Astrocyte (in vitro differentiated cells and primary cell): ENCODE results near the gene ATP2C2. TPM values are rescaled to one million over a fixed set of nuclear protein-coding genes. Genes with fewer than 3 reads are reported as not detected.
A peak's percentile ranks its signal among the peaks of the same experiment; 100 is the strongest.

ENCODE experiments used
- DNase-seq: peaks from one replicate; pipeline ENCODE4 v3.0.0-alpha.2; 2010; ENCODE audit warnings: low read depth
- FAIRE-seq: peaks from 2 replicates; lab custom pipeline; 2011; peaks lifted over from hg19 to GRCh38; lab: Jason Lieb, UNC
- H2AFZ ChIP-seq: 2 replicates; pipeline ENCODE4 v1.6.0; 2012; ENCODE audit warnings: low read depth, low read length, inconsistent platforms
- H3K27ac ChIP-seq: 2 replicates; pipeline ENCODE4 v1.5.1; 2011; ENCODE audit warnings: low read depth, low read length, inconsistent platforms
- H3K27me3 ChIP-seq: 2 replicates; pipeline ENCODE4 v1.6.0; 2011; ENCODE audit warnings: low read length, inconsistent platforms; ENCODE audit not compliant: insufficient read depth
- H3K36me3 ChIP-seq: 2 replicates; pipeline ENCODE4 v1.5.1; 2011; ENCODE audit warnings: low read length, inconsistent platforms; ENCODE audit not compliant: insufficient read depth
- H3K4me1 ChIP-seq: 2 replicates; pipeline ENCODE4 v1.5.1; 2011; ENCODE audit warnings: low read length, inconsistent platforms; ENCODE audit not compliant: insufficient read depth
- H3K4me2 ChIP-seq: 2 replicates; pipeline ENCODE4 v1.6.0; 2012; ENCODE audit warnings: low read length, inconsistent platforms
- H3K4me3 ChIP-seq: 2 replicates; pipeline ENCODE4 v1.5.1; 2011; ENCODE audit warnings: low read depth, mild to moderate bottlenecking, low read length, inconsistent platforms; ENCODE audit not compliant: insufficient read depth
- H3K79me2 ChIP-seq: 2 replicates; pipeline ENCODE4 v1.6.0; 2012; ENCODE audit warnings: mild to moderate bottlenecking, low read length, inconsistent platforms; ENCODE audit not compliant: insufficient read depth
- H3K9ac ChIP-seq: 2 replicates; pipeline ENCODE4 v1.6.0; 2012; ENCODE audit warnings: mild to moderate bottlenecking, low read length, inconsistent platforms
- H3K9me3 ChIP-seq: 2 replicates; pipeline ENCODE4 v1.5.1; 2012; ENCODE audit warnings: low read depth, mild to moderate bottlenecking, low read length, inconsistent platforms; ENCODE audit not compliant: insufficient read depth
- H4K20me1 ChIP-seq: 2 replicates; pipeline ENCODE4 v1.6.0; 2012; ENCODE audit warnings: low read length, inconsistent platforms; ENCODE audit not compliant: insufficient read depth
- H3K27ac Mint-ChIP-seq: one replicate; pipeline ENCODE4 v1.8.0; 2021; ENCODE audit warnings: mild to moderate bottlenecking, mixed read lengths; ENCODE audit not compliant: unreplicated experiment
- H3K27me3 Mint-ChIP-seq: one replicate; pipeline ENCODE4 v1.8.0; 2021; ENCODE audit warnings: low read depth, mixed read lengths; ENCODE audit not compliant: unreplicated experiment
- H3K36me3 Mint-ChIP-seq: one replicate; pipeline ENCODE4 v1.8.0; 2021; ENCODE audit warnings: low read depth, mixed read lengths; ENCODE audit not compliant: unreplicated experiment
- H3K4me1 Mint-ChIP-seq: one replicate; pipeline ENCODE4 v1.8.0; 2021; ENCODE audit warnings: low read depth, mixed read lengths; ENCODE audit not compliant: unreplicated experiment
- H3K4me3 Mint-ChIP-seq: one replicate; pipeline ENCODE4 v1.8.0; 2021; ENCODE audit warnings: mild to moderate bottlenecking, moderate library complexity, mixed read lengths; ENCODE audit not compliant: unreplicated experiment
- H3K9me3 Mint-ChIP-seq: one replicate; pipeline ENCODE4 v1.8.0; 2021; ENCODE audit warnings: mild to moderate bottlenecking, mixed read lengths; ENCODE audit not compliant: unreplicated experiment
- CTCF ChIP-seq: IDR thresholded peaks from 2 replicates; pipeline ENCODE4 v1.5.1; 2011; ENCODE audit warnings: low read depth, mild to moderate bottlenecking, inconsistent platforms, low read length, moderate library complexity; ENCODE audit not compliant: insufficient read depth
- EZH2 ChIP-seq: IDR thresholded peaks from 2 replicates; pipeline ENCODE4 v1.6.1; 2012; ENCODE audit warnings: mild to moderate bottlenecking, low read length, inconsistent platforms; ENCODE audit not compliant: insufficient read depth
- total RNA-seq: library from RNA; stranded (reverse); gene quantifications from 2 replicates; pipeline ENCODE4 v1.2.1, GENCODE V29; 2021

Gene ATP2C2
- total RNA-seq, 1 donor from 2014 or later: 0.41 TPM

- Histone ChIP-seq H3K79me2 (no peaks in the 10 kb centered on the region), H3K4me2 (no peak overlapping the region), H3K9ac (no peak overlapping the region), H3K36me3 (no peaks in the 10 kb centered on the region), H3K27ac (no peak overlapping the region), H2AFZ (no peak overlapping the region), H3K4me1 (peaks cover 32% of the 10 kb centered on the region), H3K4me3 (no peak overlapping the region), H3K9me3 (no peaks in the 10 kb centered on the region), H4K20me1 (no peaks in the 10 kb centered on the region), H3K27me3 (no peaks in the 10 kb centered on the region)
- Mint-ChIP-seq H3K4me3 (no peak overlapping the region), H3K36me3 (no peaks in the 10 kb centered on the region), H3K4me1 (peaks cover 14% of the 10 kb centered on the region), H3K9me3 (no peaks in the 10 kb centered on the region), H3K27ac (no peak overlapping the region), H3K27me3 (no peaks in the 10 kb centered on the region)
- DNase-seq (no peak), FAIRE-seq (no peak)
- TF ChIP-seq CTCF: no peak
- TF ChIP-seq EZH2: no peak
Observed at GRCh38 chr16:84509032-84509950, 141.0 kb downstream of the ATP2C2 start.

- FAIRE-seq: no peak
- H3K79me2 ChIP-seq: no peaks in the 10 kb centered on the region
- peaks cover 10% of the 10 kb centered on the region for H3K4me1 Mint-ChIP-seq
- no peak overlapping the region for H3K4me3 ChIP-seq
- H3K4me1 ChIP-seq: peaks cover 22% of the 10 kb centered on the region
- peak overlapping the region; percentile 20 for H3K9ac ChIP-seq
- H3K9me3 Mint-ChIP-seq: no peaks in the 10 kb centered on the region
- peak overlapping the region; percentile 80 for H2AFZ ChIP-seq
- TF ChIP-seq CTCF (peak; percentile 97), EZH2 (no peak)
- H3K4me3 Mint-ChIP-seq: no peak overlapping the region
- H3K27me3 Mint-ChIP-seq: no peaks in the 10 kb centered on the region
- no peaks in the 10 kb centered on the region for H3K36me3 ChIP-seq
- H3K4me2 ChIP-seq: peak overlapping the region; percentile 78
- no peaks in the 10 kb centered on the region for H3K36me3 Mint-ChIP-seq
- H4K20me1 ChIP-seq: no peaks in the 10 kb centered on the region
- H3K27ac ChIP-seq: no peak overlapping the region
- peak; percentile 53 for DNase-seq
- H3K27me3 ChIP-seq: no peaks in the 10 kb centered on the region
- H3K27ac Mint-ChIP-seq: no peak overlapping the region
- no peaks in the 10 kb centered on the region for H3K9me3 ChIP-seq
Observed at GRCh38 chr16:84511180-84511800, 143.0 kb downstream of the ATP2C2 start.
